Head of caudate nucleus (tissue), 42 donors: Measurements from ENCODE around the gene MSANTD3.

ENCODE experiments used
- DNase-seq, 42 donors: peaks; one replicate each; pipeline versions ENCODE4 v3.0.0 to v3.0.0-alpha.2; 2020 to 2021; ENCODE audit warnings: mixed read lengths in 7 of 42
- intact Hi-C: fragments of 100-400 bp; cut with DNase I; formaldehyde crosslinking; loops from one replicate; pipeline ENCODE4 v1.15.0; 2022

The MSANTD3 gene

DNA sequence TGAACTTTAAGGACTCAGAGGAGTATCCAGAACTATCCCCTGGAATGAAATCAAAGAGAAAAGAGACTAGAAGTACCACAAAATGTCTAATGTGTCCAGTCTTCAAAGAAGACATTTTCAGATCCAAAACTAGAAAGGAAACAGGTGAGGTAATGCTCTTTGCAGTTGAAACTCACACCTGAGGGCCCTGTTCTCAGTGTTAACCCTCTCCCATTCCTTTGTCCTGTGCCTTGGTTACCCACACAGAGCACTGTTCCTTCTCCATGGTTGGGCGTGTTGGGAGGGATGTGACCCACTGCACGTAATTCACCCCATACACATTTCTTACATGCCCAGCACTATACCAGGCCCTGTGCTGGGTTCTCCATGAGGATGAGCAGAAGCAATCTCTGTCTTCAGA is 21.3 kb downstream of the MSANTD3 start:
- DNase-seq = no peak
- intact Hi-C loops = loop anchor here (5.0 kb wide), 1 partner anchor 149 kb away; no protein-coding TSS in a partner anchor

DNA sequence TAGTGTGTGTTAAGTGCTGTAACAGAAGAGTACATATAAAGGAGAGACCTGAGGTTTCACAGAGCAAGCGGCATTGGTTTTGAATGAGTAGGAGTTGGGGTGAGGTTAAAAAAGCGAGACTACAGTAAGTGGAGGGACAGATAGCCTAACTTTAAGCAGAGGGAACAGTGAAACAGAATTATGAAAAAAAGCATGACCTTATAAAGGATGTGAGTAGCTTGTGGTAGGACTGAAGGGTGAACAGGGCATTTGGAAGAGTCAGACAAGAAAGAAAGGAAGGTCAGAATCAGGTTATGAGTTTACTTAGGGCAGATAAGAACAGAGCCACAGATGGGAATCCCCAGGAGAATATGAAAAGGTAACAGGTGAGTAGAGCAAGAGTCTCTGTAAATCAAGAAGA is 22.5 kb downstream of the MSANTD3 start:
- intact Hi-C loops = loop anchor here (5.0 kb wide), 1 partner anchor 148 kb away; no protein-coding TSS in a partner anchor
- DNase-seq = no peak

DNA sequence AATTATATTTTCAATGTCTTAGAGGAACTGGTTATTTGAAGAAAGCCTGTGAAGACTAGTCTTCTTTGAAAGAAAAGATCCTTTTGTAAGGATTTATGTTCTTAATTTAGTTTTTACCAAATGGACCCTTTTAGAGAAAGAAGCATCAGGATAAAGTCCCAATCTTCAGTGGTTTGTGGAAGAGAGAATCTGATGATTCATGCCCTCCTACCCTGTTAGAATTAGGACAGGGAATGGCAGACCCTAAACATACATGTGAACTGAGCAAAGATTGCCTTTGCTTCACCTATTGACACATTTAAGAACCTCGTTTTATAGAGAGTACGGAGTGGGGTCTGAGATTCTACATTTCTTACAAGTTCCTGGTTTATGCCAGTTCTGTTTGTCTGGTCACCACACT is 26.0 kb downstream of the MSANTD3 start:
- no peak for DNase-seq
- intact Hi-C loops = no loop called here

DNA sequence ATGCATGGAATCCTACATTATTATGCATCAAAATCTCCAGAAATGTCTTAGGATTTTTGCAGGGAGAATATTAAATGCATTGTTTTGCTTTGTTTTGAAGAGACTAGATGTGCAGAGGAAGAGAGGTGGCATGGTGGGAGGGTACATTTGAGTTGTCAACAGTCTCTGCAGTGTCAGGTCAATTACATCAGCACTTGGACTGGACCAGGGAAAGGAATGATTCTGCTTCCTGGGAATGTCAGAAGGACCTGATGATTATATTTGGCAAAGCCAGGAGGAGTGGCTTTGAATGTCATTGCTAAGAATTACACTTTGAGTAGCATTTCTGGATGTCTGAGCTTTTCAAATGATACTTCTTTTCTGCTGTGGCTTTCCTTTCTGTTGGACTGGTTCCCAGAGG is 28.5 kb downstream of the MSANTD3 start:
- no peak for DNase-seq
- intact Hi-C loops = no loop called here

DNA sequence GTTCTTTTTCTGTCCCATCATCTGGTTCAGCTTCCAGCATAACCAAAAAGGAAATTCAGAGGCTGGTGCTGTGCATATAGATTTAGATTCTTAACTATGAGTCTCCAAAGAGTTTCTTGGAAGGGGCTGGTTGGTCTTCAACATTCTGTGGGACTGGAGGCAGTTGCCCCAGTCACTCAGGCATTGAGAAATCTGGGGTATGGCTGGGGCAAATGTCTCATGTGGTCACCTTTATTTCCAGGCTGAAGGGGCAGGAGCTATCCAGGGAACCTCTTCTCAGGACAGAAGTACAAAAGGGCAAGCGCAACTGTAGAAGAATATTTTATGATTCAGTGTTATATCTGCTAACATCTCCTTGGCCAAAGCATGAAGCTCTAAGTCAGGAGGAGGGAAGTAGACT is 30.6 kb downstream of the MSANTD3 start:
- no peak for DNase-seq
- intact Hi-C loops = no loop called here

DNA sequence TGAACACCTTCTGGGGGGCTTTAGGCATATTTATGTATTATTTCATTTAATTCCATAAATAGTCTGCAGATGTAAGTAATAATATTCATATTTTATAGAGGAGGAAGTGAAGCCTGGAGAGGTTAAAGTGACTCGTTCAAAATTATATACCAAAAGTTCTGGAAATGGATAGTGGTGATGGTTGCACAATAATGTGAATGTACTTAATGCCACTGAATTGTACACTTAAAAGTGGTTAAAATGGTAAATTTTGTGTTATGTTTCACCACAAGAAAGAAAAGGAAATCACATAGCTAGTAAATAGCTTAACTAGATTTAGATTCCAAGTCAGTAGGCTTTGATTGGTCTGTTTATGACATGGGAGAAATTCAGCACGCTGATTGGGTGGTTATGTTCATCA is 33.0 kb downstream of the MSANTD3 start:
- intact Hi-C loops = no loop called here

DNA sequence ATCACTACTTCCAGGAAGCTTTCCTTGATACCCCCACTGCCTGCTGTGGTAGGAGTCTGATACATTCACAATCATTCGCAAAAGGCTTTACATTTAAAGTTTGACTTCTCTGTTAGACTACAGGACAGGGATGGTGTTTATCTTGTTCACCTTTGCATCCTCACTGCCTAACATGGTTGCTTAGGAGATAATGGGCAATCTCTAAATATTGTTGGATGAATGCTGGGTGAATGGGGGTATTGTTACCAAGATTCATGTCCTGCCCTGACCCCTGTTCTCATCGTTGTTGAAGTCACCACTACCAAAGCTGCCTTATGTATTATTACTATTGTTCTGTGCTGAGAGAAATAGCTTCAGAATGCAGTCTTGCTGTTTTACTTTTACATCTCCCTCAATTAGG is 38.3 kb downstream of the MSANTD3 start:
- peak in 6 of 42 donors; percentile 16 to 68 (median 34) for DNase-seq
- intact Hi-C loops = no loop called here

More for the DNA sequence above, 33.0 kb downstream of the MSANTD3 start:
- DNase-seq = no peak

DNA sequence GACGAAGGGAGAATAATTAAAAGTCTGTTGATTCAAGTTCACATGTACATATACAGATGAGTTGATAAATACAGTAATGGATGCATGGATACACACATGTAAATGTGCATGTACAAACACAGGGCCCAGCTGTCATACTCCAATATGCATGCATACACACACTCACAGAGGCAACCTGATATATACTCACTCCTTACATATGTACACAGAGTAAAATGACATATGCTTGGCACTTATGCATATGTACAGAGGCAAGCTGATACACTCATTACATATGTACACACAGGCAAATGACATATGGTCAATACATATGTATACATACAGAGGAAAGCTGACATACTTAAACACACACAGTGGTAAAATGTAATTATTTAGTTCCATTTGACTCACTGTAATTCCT is 38.8 kb downstream of the MSANTD3 start:
- intact Hi-C loops = no loop called here

DNA sequence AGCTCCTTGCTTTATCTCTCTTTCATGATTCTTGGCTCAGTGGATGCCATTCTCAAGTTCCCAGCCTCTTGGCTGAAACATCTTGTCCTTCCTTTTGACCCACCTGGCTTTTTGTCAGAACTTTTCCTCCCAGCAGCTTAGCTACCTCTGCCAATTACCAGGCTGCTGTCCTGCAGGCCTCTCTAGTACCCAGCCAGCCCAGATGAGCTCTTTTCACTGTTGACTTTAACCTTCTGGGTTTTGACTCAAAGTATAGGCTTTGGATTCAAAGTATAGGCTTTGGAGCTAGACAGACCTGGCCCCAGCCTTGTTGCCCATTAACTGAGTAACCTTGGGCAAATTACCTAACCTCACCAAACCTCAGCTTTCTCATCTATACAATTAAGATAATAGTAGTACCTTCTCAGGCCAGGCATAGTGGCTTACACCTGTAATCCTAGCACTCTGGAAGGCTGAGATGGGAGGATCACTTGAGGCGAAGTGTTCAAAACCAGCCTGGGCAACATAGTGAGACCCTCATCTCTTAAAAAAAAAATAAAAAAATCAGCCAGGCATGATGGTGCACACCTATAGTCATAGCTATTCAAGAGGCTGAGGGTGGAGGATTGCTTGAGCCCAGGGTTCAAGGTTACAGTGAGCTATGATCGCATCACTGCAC is 39.4 kb downstream of the MSANTD3 start:
- intact Hi-C loops = no loop called here
- peak in 1 of 42 donors; percentile 11 for DNase-seq

More for the DNA sequence above, 38.8 kb downstream of the MSANTD3 start:
- no peak for DNase-seq

DNA sequence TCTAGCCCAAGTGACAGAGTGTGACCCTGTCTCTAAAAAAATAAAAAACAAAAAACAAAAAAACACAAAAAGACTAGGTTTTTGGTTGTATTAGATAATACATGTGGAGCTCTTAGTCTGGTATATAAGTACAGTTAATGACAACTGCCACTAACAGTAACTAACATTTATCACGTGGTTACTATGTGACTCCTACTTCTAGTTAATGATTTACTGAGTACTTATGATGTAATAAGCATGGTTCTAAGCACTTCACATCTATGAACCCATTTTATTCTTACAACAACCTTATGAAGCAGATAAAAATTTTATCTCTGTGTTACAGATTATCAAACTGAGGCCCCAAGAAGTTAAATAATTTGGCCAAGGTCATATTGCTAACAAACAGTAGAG is 39.9 kb downstream of the MSANTD3 start:
- intact Hi-C loops = no loop called here
- no peak for DNase-seq

DNA sequence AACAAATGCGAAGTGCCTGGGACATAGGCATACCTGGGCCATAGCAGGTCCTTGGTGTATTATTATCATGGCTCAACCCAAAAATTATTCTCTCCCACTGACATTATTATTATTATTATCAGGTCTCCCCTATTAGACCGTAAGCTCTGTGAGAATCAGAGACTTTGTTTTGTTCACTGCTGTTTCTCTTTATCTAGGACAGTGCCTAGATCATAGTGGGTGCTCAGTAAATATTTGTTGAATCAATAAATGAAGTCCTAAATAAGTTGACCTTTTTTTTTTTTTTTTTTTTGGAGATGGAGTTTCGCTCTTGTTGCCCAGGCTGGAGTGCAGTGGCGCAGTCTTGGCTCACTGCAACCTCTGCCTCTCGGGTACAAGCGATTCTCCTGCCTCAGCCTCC is 41.1 kb downstream of the MSANTD3 start:
- no peak for DNase-seq
- intact Hi-C loops = no loop called here

DNA sequence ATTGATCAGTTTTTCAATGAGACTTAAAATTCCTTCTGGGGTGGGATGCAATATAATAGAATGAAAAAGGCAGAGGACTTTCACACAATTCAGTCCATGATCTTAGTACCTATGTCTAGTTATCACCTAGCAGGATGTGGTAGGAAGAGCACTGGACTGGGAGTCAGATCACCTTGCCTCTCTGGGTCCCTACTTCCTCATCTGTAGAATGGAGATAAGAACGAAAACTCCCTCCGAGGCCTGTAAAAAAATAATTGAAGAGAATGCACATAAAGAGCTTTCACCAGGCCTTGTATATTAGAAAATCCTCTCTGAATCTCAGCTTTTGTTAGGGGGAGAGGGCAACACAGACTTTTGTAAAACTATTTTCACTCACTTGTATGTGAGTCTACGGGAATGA is 45.3 kb downstream of the MSANTD3 start:
- intact Hi-C loops = loop anchor here (10.0 kb wide), 1 partner anchor 47 kb away; the partner anchor contains the start of gene MSANTD3
- no peak for DNase-seq

DNA sequence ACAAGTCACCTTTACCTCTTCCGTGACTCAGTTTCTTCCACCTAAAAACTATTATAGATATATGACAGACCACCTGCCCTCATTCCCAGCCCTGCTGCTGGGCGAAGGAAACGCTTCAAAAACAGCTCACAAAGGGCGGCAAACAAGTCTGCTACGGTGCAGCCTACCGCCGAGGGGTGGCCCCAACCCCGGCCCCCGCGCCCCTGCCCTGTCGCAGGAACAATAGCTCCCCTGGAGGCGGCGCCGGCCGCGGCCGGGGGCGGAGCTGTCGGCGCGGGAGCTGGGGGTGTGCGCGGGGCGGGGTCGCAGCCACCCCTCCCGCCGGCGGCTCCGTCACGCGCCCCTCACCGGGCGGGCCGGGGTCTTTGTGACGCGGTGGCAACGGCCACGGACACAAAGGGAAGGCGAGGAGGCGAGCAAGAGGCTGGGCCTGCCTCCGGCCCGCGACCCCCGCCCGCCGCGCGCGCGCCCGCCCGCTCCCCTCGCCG is 45.9 kb downstream of the MSANTD3 start, which contains the start of gene TMEFF1:
Gene TMEFF1, plus strand, starts transcription at position 362 of the 488 bp plus-strand sequence. CDS start 396 bp downstream, outside the sequence.
- intact Hi-C loops = loop anchor here (10.0 kb wide), 1 partner anchor 48 kb away; the partner anchor contains the start of gene MSANTD3
- DNase-seq = peak; percentile 48 to 91 (median 81)

DNA sequence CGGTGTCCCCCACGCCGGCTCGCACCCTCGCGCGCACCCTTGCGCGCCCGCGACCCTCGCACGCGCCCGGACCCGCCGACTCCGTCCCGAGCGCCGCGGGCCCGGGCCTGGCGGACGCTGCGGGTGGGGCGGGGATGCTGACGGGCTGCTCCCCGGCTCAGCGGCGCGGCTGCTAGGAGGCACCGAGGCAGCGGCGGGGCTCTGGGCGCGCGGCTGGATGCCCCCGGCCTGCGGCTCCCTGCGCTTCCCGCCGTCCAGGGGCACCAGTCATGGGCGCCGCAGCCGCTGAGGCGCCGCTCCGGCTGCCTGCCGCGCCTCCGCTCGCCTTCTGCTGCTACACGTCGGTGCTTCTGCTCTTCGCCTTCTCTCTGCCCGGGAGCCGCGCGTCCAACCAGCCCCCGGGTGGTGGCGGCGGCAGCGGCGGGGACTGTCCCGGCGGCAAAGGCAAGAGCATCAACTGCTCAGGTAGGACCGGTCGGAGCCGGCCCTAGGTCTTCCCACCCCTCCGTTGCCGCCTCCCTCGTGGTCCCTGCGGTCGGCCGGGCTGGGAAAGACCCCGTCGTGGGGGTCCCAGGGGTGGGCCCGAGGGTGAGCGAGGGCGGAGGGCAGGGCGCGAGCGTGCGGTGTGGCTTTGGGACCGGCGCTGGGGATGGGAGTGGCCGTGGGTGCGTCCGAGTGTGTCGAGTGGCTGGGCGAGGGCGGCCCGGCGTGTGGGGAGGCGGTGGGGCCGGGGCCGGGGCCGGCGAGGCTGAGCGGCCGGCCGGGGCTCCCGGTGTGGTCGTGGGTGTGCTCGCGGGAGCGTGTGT is 46.5 kb downstream of the MSANTD3 start:
- peak in 33 of 42 donors; percentile 10 to 80 (median 54) for DNase-seq
- intact Hi-C loops = loop anchor here (10.0 kb wide), 1 partner anchor 49 kb away; the partner anchor contains the start of gene MSANTD3

DNA sequence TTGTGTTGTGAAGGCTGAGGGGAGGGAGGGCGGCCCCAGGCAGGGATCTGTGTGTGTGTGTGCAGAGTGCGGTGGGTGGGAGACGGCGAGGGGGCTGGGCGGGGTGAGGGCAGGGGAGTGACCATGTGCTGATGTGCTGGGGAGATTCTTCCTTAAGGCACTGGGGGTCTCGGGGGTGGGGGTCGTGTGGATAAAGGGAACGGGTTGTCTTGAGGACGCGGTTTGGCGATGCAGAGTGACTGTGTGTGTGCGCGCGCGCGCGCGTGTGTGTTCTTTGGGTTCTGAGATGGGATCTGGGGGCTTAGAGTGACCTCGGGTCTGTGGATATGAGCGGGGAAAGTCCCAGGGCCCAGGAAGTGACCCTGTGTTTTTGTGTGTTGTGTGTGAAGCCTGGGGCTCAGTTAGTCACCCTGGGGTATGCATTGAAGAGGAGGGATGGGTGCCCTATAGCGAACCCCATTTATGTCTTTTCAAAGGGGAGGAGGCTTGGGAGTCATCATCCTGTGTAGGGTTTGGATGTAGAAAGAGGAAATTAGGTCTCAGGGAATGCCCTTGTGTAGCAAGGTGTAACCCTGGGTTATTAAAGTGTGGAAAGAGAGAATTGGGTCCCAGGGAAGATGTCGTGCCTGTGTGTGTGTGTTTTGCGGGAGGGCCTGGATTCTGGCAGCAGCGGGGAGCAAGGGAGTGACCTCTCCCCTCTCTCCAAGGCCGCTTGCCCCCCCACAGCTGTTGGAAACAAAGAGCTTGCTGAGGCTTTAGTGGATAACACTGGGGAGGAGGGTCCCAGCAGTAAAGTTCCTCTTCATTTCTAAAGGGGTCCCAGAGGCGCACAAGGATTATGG is 47.4 kb downstream of the MSANTD3 start:
- DNase-seq = peak in 40 of 42 donors; percentile 6 to 73 (median 46)
- intact Hi-C loops = loop anchor here (10.0 kb wide), 1 partner anchor 50 kb away; the partner anchor contains the start of gene MSANTD3

DNA sequence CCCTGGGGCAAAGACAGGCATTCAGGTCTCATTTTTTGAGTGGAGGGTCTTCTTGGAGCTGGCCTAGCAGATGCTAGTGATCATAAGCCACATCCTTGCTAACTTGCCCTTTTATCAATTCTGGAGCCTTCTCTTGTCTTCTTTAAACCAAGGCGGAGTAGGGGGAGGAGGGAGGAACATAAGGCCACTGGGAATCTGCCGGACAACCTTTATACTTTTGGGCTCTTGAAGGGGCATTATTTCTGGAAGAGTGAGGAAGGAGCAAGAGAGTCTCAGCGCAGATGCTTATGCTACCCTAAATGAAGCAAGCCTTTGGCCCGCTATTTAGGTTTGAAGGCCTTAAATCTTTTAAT is 48.0 kb downstream of the MSANTD3 start:
- intact Hi-C loops = loop anchor here (10.0 kb wide), 1 partner anchor 50 kb away; the partner anchor contains the start of gene MSANTD3
- DNase-seq = no peak

DNA sequence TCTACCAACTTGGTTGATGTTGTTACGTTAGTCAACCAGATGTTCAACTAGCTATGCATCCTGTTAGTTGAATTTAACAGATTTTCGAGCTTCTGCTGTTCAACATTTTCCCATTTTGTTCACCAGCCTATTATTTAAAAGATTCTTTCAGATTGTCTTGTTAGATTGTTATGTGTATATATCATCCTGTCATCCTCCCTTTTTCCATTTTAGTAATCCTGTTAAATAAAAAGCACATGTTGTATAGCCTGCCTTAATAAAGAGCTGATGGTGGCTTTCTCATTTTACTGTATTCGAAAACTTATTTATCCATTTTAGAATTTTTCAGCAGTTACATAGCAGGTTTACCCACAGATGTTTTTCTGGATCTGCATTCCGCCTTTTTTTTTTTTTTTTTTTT is 50.3 kb downstream of the MSANTD3 start:
- no peak for DNase-seq
- intact Hi-C loops = loop anchor here (10.0 kb wide), 1 partner anchor 52 kb away; the partner anchor contains the start of gene MSANTD3

DNA sequence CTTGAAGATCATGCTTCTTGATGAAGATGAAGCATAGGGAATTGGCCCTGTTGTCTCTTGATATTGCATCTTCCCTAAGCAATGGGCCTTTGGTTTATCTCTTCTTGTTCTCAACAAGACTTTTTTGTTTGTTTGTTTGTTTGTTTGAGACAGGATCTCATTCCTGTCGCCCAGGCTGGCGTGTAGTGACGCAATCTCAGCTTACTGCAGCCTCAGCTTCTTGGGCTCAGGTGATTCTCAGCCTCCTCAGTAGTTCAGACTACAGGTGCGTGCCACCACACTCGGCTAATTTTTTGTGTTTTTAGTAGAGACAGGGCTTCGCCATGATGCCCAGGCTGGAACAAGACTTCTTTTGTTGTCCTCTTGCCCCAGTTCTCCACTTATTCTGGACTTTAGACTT is 51.2 kb downstream of the MSANTD3 start:
- intact Hi-C loops = loop anchor here (10.0 kb wide), 1 partner anchor 53 kb away; the partner anchor contains the start of gene MSANTD3
- no peak for DNase-seq

DNA sequence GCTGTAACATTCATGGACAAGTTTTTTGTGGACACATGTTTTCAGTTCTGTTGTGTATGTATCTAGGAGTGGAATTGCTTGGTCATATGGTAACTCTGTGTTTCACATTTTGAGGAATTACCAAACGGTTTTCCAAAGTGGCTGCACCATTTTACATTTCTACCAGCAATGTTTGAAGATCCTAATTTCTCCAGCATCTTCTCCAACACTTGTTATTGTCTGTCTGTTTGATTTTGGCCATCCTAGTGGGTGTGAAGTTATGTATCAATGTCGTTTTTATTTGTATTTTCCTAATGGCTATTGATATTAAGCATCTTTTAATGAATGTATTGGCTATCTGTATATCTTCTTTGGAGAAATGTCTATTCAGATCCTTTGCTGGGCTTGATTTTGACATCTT is 52.9 kb downstream of the MSANTD3 start:
- intact Hi-C loops = loop anchor here (10.0 kb wide), 1 partner anchor 55 kb away; the partner anchor contains the start of gene MSANTD3
- no peak for DNase-seq
